CD4-positive, alpha-beta T cell treated with Interleukin-15 for 1 hour (primary cell): Measurements from ENCODE around the gene ZNF282.
"Not testable (repeated sequence)": the region's sequence is repeated elsewhere in the genome, so short reads cannot be mapped to it uniquely, and the experiment has no call there.

Experiments used
- DNase-seq: peaks from one replicate; pipeline ENCODE4 v3.0.0-alpha.2; 2020

ZNF282 gene

DNA sequence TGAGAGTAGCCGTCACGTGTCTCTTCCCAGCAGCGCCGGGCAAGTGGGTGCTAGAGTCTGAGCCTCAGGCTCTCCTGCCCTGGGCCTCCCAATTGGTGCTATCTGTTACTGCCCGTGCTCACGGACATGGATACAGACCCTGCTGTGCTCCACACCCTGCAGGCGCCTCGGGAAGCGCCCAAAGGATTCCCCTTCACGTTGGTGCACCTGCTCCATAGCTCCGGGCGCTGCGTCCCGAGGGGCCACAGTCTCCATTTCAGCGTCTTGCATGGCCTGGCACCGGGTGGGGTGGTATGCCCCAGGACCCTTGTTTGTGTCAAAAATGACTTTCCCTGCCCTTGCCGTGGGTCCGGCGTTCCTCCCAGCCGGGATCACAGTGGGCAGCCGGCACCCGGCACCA lies 30.3 kb downstream of the ZNF282 start:
- no peak for DNase-seq

DNA sequence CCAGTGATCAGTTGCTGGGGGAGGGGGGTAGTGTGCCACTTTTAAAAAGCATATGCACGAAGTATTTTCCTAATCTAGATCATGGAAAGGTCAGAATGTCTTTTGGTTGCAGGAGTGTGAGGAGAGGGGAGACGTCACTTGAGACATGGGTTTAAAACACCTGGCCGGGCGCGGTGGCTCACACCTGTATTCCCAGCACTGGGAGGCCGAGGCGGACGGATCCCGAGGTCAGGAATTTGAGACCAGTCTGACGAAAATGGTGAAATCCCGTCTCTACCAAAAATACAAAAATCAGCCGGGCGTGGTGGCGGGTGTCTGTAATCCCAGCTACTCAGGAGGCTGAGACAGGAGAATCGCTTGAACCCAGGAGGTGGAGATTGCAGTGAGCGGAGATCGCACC lies 31.0 kb downstream of the ZNF282 start:
- DNase-seq: not testable (repeated sequence)

DNA sequence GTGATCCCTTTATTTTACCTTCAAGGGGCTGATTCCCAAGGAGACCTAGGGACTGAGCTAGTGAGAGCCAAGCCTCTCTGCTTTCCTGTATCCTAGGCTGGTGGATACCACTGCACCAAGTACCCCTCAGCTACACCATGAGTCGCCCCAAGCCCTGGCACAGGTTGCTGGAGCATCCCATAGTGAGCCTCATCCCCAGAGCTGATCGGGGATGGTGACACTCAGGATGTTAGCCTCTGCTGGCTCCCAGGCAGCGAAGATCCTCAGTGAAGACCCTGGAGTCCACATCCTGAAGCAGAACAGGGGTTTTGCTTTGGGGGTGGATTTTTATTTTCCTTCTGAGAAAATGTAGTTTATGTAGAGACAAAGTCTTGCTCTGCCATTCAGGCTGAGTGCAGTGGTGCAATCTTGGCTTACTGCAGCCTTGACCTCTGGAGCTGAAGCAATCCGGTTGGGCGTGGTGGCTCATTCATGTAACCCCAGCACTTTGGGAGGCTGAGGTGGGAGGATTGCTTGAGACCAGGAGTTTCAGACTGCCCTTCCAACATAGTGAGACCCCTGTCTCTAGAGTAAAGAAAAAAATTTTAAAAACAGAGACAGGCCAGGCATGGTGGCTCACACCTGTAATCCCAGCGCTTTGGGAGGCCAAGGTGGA lies 31.6 kb downstream of the ZNF282 start:
- no peak for DNase-seq

DNA sequence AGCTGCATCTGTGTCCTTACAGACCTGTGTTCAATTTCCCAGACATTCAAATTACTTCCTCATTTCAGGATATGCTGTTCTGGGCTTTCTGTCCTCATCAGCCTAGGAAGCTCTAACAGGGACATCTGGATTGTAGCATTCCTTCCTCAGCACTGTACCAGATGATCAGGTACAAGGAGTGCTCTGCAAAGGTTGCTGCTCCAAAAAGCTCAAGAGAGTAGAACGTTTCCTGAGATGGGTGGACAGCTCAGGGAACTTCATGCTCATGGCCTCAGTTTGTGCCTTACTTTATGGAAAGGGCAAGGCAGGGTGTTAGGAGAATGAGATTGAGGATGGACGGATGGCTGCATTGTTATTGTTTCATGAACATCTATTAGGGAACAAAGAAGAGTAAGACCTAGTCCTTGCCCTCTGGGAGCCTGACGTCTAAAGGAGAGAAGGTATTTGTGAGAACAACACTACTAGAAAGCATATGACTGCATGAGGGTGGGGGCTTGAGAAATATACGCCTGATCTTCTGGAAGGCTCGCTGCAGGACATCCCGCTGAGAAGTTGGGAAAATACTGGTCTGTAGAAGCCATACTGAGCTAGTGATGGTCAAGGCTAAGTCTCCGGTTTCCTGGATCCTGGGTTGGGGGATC lies 33.6 kb downstream of the ZNF282 start:
- no peak for DNase-seq

DNA sequence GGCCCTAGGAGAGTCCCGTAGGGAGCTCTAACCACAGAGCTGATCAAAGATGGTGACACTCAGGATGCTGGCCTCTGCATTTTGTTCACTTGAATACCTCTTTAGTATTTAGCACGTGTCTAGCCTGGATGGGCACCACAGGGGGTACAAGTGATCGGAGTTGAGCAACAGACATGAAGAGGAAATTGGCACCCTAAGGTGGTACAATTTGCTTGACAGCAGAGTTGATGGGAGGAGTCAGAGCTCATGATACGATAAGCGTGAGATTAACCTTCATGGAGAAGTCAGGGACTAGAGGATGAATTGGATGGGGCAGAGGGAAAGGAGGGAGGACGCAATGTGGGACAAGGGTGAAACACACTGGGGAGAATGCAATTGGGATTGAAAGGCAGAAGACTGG lies 34.2 kb downstream of the ZNF282 start:
- no peak for DNase-seq

DNA sequence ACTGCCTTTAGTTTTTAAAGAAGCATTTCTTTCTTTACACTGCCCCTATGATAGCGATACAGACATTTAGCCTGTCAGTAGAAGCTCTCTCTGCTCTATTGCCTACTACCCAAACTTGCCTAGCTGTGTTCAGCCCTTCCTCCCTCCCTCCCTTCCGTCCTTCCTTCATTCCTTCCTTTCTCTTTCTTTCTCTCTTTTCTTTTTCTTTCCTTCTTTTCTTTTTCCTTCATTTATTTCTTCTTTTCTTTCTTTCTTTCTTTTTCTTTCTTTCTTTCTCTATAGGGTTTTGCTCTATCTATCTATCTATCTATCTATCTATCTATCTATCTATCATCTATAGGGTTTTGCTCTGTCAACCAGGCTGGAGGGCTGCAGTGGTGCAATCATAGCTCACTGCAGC lies 37.0 kb downstream of the ZNF282 start:
- DNase-seq: no peak

DNA sequence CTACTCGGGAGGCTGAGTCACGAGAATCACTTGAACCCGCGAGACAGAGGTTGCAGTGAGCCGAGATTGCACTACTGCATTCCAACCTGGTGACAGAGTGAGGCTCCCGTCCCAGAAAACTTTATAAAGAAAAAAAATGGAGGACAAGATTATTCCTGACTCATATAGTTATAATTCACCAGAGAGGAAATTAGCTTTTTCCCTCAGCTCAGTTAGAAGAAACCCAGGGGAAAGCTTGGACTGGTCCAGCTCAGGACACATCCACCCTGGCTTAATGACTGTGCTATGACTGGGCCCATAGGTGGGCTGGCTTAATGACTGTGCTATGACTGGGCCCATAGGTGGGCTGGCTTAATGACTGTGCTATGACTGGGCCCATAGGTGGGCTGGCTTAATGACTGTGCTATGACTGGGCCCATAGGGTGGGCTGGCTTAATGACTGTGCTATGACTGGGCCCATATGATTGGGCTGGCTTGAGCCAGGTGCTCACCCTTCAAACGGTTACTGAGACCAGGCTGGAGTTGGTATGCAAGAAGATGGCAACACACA lies 38.4 kb downstream of the ZNF282 start:
- not testable (repeated sequence) for DNase-seq

DNA sequence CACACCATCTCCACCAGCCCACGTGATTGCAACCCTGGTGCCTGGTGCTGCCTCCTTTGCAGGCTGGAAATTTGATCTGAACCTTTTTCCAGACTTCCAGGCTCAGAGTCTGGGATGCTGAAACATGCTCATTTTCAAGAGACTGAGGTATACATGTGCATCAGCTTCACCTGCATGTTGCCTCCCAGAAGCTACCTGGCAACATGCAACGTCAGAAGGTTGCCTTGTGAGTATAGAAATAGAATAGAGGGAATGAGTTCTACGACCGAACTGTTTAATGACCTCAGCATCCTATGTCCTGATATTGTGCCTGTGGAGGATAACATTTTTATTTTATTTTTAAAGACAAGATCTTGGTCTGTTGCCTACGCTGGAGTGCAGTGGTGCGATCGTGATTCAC lies 42.2 kb downstream of the ZNF282 start:
- DNase-seq: no peak

DNA sequence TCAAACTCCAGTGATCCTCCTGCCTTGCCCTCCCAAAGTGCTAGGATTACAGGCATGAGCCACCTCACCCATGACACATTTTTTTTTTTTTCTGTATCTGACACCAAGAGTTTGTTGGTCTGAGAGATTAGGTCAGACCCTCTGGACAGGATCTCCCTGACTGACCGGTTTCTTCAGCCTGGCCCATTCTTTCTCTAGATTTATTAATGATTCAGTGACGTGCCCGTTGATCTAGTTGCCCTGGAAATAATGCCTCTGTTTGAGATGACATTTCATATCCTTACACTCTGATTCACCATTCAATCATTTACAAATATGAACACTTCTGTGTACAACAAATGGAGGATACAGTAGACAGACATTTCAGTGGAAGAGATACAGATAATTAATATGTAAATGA lies 42.7 kb downstream of the ZNF282 start:
- DNase-seq: no peak

DNA sequence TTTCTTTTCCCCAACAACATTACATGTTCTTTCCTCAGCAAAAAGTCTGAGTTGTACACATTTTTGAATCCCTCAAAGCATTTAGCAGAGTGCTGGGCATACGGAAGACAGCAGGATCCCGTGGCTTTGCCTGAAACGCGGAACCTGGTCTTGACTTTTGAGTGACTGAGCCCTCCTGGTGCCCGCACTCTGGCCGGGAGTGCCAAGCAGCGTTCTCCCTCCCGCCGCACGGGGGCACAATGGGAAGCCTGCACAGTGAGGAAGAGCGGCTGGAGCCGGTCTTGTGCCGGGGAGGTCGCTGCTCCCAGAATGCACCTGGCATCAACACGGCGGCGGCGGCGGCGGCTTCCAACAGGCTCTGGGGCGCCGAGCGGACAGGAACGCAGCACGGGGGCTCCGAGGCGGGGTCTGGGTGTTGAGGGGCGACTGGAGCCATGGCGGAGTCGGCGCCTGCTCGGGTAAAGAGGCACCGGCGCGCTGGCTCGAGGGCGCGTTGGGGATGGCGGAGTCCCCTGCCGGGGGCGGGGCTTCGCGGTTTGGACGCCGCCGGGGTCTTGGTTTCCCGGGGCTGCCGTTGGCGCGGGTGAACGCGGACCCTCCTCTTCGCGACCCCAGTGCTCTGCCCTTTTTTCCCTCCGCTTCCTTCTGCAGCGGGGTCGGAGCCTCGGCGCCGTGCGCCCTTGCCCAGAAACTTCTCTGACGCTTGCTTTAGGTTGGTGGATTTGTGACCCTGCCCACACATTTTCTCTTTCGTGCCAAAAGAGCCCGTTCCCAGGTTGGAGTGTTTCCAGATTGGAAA lies 44.2 kb downstream of the ZNF282 start, which contains the start of gene ZNF212:
TSS of gene ZNF212 (plus strand) at position 307 of the 799 bp plus-strand sequence. CDS start at position 435, 128 bp downstream.
- DNase-seq: peak; percentile 88

DNA sequence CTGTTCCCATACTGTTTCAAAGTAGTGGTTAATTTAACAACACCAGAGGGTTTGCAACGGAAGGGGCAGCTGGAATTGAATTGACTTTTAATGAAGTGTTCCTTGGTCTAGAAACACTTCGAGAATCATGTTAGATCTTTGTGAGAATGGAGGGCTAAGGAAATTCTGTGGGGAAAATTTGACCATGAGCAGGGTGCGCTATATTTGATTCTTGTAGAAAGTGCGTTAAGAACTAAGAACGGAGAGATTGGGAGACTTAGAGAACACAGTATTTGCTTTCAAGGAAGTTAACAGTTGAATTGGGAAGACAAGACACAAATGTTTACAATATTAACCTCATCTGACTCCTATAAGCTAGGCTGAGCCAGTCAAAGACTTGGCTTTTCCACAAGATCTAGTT lies 45.3 kb downstream of the ZNF282 start:
- no peak for DNase-seq

DNA sequence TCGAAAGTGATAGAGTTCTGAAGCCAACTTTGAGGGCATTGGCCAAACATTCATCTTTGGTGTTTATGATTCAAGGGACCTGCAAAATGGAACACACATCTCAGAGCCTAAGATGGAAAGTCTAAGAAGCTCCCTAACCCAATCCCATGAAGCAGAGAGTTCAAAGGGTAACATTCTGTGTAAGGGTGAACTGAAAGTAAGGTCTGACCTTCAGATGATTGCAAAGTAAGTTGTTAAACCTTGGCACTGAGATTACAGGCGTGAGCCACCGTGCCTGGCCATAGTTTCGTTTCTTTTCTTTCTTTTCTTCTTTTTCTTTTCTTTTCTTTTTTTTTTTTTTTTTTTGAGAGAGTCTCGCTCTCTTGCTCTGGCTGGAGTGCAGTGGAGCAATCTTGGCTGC lies 46.4 kb downstream of the ZNF282 start:
- no peak for DNase-seq

DNA sequence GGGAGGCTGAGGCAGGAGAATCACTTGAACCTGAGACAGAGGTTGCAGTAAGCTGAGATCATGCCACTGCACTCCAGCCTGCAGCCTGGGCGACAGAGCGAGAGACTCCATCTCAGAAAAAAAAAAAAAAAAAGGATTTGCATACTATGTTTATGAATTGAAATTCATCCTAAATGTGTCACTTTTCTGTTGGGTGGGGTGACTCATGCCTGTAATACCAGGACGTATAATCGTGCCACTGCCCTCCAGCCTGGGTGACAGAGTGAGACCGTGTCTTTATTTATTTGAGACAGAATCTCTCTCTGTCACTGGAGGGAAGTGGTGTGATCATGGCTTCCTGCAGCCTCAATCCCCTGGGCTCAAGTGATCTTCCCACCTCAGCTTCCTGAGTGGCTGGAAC lies 49.9 kb downstream of the ZNF282 start:
- DNase-seq: no peak

DNA sequence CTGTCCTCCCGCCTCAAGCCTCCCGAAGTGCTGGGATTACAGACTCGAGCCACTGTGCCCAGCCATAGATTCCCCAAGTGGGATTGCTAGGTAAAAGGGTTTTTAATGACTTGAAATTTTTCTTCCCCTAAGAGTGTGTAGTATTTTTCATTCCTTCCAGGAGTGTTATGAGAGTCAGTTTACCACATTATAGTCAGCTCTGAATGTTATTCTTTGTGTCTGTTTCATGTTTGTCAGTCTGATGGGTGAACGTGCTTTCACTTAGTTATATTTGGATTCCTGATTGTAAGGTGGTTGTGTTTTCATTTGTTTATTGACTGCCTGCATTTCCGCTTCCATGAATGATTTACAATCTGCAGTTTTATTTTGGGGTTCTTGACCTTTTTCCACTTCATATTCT lies 50.4 kb downstream of the ZNF282 start:
- DNase-seq: no peak

DNA sequence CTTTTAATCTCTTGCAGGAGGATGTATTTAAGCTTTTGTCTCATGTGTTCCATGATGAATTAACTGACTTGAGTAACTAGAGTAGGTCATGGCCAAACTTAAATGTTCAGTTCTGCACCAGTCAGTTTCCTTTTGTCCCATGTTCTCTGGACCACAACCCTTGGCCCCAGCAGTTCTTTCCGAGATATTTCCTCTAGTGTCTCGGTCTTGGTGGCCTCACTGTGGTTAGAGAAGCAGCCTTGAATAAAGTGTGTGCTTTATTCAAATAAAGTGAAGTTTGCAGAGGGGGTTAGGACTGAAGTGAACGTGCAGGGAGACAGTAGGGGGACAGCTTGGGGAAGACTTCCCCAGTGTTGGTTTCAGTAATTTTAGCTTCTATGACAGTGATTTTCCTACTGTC lies 53.4 kb downstream of the ZNF282 start:
- no peak for DNase-seq

DNA sequence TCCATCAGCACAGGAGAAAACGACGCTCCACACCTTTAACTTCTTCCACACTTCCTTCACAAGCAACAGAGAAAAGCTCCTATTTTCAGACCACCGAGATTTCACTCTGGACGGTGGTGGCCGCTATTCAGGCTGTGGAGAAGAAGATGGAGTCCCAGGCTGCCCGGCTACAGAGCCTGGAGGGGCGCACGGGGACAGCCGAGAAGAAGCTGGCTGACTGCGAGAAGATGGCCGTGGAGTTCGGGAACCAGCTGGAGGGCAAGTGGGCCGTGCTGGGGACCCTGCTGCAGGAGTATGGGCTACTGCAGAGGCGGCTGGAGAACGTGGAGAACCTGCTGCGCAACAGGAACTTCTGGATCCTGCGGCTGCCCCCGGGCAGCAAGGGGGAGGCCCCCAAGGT lies 54.8 kb downstream of the ZNF282 start:
- DNase-seq: not testable (repeated sequence)

DNA sequence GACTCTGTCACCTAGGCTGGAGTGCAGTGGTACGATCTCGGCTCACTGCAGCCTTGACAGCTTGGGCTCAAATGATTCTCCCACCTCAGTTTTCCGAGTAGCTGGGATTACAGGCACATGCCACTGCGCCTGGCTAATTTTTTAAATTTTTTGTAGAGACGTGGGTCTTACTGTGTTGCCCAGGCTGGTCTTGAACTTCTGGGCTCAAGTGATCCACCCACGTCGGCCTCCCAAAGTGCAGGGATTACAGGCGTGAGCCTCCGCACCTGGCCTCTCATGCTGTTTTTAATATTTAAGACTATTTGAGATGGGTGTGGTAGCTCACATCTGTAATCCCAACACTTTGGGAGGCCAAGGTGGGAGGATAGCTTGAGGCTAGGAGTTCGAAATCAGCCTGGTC lies 56.2 kb downstream of the ZNF282 start:
- not testable (repeated sequence) for DNase-seq

DNA sequence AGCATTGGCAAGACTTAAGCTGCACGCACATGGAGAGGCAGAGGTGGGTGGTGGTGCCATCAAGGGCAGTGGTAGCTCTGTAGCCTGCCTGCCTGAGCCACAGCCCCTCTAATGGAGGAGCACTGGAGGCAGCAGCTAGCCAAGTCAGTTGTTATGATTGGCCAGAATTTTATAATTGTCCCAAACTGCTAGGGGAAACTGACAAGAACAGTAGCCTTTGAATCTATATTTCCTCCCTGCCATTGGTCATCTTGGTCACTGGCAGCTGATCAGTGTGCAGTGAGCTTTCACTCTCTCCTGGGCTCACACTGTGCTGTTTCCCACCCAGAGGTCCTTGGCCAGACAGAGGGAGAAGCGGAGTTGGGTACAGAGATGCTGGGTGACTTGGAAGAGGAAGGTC lies 57.0 kb downstream of the ZNF282 start:
- no peak for DNase-seq

DNA sequence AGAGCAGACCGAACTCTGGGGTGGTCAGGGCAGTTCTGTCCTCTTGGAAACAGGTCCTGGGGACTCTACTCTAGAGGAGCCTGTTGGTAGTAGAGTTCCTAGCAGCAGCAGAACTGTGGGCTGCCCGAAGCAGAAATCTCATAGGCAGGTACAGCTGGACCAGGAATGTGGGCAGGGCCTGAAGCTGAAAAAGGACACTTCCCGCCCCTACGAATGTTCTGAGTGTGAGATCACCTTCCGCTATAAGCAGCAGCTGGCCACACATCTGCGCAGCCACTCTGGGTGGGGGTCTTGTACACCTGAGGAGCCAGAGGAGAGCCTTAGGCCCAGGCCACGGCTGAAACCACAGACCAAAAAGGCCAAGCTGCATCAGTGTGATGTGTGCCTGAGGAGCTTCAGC lies 58.3 kb downstream of the ZNF282 start:
- no peak for DNase-seq

DNA sequence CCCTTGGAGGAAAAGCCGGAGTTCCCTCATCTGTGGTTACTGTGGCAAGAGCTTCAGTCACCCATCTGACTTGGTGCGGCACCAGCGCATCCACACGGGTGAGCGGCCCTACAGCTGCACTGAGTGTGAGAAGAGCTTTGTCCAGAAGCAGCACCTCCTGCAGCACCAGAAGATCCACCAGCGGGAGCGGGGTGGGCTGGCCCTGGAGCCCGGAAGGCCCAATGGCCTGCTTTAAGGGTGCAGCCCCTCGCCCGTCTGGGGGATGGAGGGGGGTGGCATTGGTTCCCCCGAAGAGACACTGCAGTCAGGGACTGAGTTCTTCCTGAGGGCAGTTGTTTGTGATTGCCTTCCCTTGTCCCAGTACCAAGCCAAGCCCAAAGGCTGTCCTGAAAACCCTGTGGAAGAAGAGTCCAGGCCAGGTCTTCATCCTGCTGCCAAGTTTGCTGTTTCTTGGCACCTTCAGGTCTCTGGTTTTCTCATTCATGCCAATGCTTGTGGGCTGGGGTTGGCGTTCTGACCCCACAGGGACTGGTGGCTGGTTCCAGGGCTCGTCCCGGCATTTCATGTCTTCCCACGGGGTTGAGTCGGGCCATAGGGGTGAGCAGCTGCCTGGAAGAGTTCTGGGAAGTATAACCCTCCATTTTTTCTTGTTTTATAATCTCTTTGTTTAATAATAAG lies 59.0 kb downstream of the ZNF282 start:
- no peak for DNase-seq

DNA sequence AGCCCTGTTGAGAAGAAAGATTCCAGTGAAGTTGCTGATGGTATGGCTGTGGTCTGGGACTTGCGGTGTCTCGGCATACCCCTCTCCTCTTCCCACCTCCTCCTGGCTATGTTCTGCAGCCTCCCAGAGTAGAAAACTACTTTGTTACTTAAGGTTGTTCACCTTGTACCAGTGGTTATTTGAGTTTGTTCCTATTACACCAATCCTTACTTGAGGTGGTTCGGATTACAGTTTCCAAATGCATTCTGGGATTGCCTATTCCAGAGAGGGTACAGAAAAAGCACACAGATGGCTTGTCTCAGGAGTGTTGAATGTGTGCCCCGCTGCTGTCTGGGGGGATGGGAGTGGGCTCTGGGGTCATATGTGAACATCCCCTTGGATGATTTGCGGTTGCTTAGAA lies 59.8 kb downstream of the ZNF282 start:
- no peak for DNase-seq

DNA sequence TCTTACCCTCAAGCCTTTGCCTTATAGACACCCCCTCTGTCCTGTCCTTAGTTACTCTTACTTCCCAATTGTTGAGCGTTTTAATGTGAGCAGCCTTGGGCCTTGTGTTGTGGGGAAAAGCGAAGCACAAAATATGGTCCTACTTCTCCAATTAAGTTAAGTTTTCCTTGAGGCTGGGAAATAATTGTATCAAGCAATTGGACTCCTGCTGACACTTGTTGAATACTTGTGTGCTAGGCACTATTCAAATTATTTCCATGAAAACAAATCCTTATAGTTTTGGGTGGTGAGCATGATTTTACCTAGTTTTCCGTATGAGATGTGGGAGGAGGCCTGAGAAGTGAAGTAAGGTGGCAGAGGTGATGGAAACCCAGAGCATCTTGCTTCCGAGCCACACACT lies 61.2 kb downstream of the ZNF282 start:
- no peak for DNase-seq

DNA sequence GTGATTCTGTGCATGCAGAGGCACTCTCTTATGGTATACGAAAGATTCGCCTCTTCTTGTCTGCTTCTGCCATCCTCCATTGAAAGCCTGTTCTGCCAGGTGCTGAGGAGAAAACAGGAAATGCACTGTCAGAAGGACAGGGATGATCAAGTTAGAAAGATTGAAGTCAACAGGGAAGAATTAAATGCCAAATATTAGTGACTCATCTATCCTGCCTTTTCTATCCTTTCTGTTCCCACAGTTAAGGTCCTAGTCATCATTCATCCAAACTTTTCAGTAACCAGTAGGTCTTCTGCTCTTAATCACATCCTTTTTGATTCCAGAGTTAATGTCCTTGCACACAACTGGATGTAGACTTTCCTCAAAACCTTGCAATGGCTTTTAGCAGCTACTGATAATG lies 61.8 kb downstream of the ZNF282 start:
- no peak for DNase-seq
